DMS79 (cell line): ENCODE data around the gene ODF4.
"Not testable (repeated sequence)": the region's sequence is repeated elsewhere in the genome, so short reads cannot be mapped to it uniquely, and the experiment has no call there.

Source experiments
- DNase-seq: peaks from one replicate; lab custom pipeline; 2025; lab: John Stamatoyannopoulos, UW

The ODF4 gene

DNA sequence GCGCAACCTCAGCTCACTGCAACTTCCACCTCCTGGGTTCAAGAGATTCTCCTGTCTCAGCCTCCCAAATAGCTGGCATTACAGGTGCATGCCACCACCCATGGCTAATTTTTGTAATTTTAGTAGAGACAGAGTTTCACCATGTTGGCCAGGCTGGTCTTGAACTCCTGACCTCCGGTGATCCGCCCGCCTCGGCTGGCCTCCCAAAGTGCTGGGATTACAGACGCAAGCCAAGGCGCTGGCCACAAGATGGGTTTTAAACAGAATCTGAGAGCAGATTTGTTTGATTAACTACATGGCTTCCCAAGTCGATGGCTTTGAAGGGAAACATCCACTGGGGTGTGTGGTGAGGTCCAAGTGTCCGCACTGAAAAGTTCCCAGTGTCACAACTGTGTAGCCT lies 54.9 kb downstream of the ODF4 start:
- not testable (repeated sequence) for DNase-seq
